NB4 (cell line): ENCODE results near the gene TMPRSS3.

Experiments used
- CTCF ChIP-seq: IDR thresholded peaks from one replicate; pipeline ENCODE4 v1.5.1; 2012; ENCODE audit warnings: low read depth, low read length
- MYC ChIP-seq: IDR thresholded peaks from 2 replicates; pipeline ENCODE4 v1.6.1; 2011; ENCODE audit warnings: low read depth, low read length
- POLR2A ChIP-seq: IDR thresholded peaks from 2 replicates; pipeline ENCODE4 v1.6.1; 2011; ENCODE audit warnings: mild to moderate bottlenecking; ENCODE audit not compliant: insufficient read length; ENCODE audit errors: extremely low read depth

GRCh38 chr21:42434884-42435283 lies 39.0 kb upstream of the TMPRSS3 start:
- TF ChIP-seq CTCF, result no peak
- no peak for TF ChIP-seq POLR2A
- TF ChIP-seq MYC, result no peak
